Activated CD4-positive, CD25-positive, alpha-beta regulatory T cell treated with anti-CD3 and anti-CD28 coated beads, Interleukin-2, amount 50 U/mL, for 16 hours (primary cell): ENCODE data around the gene PJA1.

Source experiments
- DNase-seq: peaks from one replicate; pipeline ENCODE4 v3.0.0-alpha.2; 2020; ENCODE audit warnings: low read depth, low spot score

PJA1 gene, protein sequence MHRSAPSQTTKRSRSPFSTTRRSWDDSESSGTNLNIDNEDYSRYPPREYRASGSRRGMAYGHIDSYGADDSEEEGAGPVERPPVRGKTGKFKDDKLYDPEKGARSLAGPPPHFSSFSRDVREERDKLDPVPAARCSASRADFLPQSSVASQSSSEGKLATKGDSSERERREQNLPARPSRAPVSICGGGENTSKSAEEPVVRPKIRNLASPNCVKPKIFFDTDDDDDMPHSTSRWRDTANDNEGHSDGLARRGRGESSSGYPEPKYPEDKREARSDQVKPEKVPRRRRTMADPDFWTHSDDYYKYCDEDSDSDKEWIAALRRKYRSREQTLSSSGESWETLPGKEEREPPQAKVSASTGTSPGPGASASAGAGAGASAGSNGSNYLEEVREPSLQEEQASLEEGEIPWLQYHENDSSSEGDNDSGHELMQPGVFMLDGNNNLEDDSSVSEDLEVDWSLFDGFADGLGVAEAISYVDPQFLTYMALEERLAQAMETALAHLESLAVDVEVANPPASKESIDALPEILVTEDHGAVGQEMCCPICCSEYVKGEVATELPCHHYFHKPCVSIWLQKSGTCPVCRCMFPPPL

GRCh38 chrX:69165087-69165651, at the start of gene PJA1:
PJA1 (minus strand) TSS chrX:69165453; CDS start chrX:69163073, 2,380 bp downstream.
- DNase-seq = peak; percentile 34

DNA sequence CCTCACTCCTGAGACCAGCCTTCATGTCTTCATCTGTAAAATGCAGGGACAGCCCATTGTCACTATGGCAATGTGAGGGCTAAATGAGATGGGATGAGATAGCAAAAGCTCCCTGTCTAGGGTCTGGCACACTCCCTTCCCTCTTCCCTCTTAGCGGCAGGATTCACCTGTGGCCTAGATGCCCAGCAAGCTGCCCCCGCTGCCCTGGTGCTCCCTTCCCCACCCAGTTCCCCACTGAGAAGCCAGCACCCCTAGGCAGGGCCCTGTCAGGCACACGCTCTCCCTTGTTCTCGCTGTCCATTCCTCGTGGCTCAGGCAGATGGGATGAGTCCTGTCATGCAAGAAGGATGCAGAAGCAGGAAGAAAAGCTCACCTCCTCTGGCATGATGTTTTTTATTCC, 49.2 kb upstream of the PJA1 start:
- DNase-seq = no peak

- no peak for DNase-seq
Measured at GRCh38 chrX:69211701-69212100, 46.4 kb upstream of the PJA1 start.

DNA sequence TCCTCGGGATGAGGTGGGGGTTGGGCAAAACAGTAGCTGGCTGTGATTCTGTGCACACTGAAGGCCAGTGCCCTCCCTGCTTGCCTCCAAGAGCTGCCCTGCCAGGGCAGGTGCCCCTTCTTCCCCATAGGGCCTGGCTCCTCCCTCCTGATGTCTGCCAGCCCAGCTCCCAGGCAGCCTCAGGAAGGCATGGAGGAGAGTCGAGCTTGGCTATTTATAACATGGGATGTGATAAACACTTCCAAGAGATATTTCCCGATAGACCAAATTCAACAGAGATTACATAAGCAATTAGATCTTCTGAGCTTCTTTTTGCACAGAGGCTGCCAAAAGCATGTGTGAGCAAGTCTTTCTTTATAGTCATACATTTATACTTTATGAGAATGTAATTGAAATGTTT, 45.3 kb upstream of the PJA1 start:
- DNase-seq = no peak

- DNase-seq = no peak
Measured at GRCh38 chrX:69207216-69207615, 42.0 kb upstream of the PJA1 start.

- no peak for DNase-seq
Measured at GRCh38 chrX:69203638-69204037, 38.4 kb upstream of the PJA1 start.

DNA sequence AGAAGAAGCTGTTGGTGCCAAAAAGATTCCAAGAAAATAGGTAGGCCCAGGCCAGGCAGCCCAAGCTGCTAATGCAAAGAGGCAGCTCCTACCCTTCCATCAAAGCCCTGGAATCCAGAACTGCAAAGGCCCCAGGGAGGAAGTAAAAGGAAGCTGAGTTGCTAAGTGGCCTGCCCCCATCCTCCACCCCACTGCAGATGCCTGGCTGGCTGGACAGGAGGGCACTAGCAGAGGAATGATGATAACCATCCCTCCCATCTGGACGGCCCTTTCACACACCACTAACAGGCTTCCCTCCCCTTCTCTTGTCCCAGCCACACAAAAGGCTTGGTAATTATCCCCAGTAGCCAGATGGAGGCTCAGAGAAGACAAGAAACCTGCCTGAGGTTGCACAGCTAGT, 32.4 kb upstream of the PJA1 start:
- DNase-seq = no peak

DNA sequence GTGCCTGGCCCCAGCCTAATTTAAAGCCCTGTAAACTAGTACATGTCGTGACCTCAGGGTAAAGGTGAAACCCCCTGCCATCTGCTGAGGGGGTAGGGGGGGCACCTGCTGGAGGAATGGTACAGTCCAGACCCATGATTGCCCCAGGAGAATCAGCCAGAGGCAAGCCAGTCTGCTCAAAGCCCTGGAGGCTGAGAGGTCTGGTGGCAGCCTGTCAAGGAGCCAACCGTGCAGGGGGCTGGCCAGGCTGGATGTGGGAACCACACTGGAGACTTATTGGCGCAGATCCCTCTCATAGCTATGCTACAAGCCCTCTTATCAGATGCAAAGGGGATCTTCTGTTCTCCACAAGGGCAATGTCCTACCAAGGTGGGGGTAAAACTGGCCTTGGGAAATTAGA, 31.4 kb upstream of the PJA1 start:
- no peak for DNase-seq

- no peak for DNase-seq
Measured at GRCh38 chrX:69195810-69196209, 30.6 kb upstream of the PJA1 start.

GRCh38 chrX:69195192-69195591, 29.9 kb upstream of the PJA1 start:
- no peak for DNase-seq

DNA sequence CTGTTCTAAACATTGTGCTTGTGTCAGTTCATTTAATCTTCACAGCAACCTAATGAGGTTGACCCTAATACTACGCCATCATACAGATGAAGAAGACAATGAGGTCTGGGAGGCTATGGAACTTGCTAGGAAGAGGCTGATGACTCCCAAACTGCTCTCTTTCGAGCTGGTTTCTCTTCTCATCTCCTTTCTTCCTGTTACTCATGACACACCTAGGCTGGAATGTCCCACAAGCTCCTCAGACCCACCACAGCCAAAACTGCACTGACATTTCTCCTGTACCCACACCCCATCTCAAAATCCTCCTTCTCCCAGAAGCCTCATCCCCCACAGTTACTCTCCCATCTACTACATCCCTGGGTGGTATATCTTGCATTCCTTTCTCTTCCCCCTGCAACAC, 27.4 kb upstream of the PJA1 start:
- no peak for DNase-seq

GRCh38 chrX:69189576-69190371, 24.5 kb upstream of the PJA1 start:
- no peak for DNase-seq

DNA sequence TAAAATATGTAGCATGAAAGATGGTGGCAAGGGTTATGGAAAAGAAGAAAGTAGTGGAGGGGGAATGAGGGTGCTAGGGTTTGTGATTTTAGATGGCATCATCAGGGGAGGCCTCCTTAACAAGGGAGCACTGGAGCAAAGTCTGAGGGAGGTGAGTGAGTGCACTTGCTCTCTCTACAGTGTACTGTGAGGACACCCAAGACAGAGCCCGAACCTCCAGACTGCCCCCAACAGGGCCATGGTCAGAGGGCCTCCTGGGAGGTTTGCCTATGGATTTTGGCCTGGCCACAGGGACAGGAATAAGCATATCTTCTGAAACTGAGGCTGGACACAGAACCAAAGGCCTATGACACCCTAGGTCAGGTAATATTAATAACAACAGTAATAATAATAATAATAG, 21.4 kb upstream of the PJA1 start:
- no peak for DNase-seq

DNA sequence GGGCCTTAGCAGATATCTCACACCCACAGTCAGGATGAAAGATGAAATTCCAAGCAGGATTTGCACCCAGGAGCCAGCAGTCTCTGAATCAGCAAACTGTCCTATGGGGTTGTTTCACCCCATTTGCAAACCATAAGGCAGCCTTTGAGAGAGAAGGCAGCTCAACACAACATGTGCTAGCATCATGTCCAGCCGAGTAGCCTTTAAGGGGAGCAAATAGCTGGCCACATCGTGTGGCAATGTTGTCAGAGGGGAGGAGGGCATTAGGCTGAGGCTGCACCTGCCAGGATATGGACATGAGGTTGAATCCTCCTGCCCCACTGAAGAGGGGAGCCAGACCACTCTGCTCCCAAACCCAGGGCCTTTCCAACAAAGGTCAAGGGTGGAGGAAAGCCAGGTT, 20.6 kb upstream of the PJA1 start:
- no peak for DNase-seq

DNA sequence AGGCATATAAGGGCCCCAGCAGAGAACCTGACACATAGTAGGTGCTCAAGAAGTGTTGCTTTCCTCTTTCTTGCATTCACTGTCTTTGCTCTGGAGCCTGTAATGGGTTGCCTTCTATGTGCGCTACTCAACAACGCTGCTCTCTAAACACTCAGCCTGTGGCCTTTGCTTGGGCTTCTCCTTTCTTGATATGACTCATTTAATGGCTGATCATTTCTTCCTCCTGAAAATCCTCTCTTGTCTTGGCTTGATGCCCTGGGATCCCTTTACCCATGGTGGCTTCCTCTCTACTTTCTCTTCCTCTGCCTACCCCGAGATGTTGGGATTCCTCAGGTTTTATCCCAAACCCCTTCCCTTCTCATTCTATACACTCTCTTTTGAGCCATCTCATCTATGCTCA, 19.9 kb upstream of the PJA1 start:
- no peak for DNase-seq

DNA sequence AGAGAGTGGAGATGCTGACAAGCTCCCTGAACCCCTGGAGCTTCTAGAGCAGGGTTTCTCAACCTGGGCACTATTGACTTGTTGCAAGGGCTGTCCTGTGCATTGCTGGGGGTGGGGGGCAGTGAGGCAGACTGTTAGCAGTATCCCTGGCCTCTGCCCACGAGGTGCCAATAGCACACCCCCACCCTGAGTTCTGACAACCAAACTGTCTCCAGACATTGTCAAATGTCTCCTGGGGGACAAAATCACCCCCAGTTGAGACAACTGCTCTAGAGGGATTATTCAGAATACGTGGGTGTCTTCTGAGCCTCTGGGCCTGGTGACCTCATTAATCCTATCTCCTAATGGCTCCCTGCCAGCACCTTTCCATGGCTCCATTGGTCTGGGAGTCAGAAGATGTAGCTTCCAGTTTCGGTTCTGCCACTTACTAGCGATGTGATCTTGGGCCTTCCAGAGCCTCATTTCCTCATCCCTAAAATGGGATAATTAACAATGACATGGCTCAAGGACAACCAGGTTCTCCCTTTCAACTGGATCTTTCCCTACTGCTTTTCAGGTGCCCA, 17.6 kb upstream of the PJA1 start:
- DNase-seq = no peak

DNA sequence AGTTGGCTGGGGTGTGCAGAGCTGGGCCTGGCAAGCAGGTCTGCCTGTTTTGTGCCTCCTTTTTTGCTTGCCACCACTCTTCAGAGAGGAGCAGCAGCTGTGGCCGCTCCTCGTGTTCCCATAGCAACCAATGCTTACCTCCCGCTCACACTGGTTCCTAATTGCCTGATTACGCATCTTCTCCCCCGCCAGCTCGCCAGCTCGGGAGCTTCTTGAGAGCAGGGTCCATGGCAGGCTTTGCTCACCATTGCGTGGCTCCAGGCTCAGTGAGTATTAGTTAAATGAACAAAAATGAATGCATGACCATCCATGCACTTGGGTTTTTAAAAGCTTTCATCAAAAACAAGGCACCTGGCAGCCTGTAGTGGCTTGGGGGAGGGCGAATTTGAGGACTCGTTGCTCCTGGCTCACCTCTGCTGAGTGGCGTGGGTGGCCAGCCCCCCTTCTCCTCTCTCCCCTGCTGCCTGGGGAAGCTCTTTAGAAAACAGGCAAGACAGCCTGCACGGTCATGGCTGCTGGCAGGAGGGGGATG, 14.2 kb upstream of the PJA1 start:
- no peak for DNase-seq

DNA sequence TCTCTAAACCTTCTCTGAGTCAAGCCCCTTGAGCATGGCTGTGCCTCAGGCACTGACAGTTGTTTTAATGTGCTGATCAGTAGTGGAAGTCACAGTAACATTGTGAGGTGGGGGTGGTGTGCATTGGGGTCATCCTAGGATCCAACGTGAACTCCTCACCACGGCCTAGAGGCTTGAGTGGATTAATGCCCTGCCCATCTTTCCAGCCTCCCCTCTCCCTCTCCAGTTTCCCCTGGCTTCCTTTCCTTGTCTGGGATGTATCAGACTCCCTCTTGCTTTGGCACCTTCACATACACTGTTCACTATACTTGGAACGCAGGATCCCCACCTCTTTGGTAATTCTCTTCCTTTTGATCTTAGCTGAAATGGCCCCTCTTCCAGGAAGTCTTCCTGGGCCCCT, 13.3 kb upstream of the PJA1 start:
- DNase-seq = no peak

DNA sequence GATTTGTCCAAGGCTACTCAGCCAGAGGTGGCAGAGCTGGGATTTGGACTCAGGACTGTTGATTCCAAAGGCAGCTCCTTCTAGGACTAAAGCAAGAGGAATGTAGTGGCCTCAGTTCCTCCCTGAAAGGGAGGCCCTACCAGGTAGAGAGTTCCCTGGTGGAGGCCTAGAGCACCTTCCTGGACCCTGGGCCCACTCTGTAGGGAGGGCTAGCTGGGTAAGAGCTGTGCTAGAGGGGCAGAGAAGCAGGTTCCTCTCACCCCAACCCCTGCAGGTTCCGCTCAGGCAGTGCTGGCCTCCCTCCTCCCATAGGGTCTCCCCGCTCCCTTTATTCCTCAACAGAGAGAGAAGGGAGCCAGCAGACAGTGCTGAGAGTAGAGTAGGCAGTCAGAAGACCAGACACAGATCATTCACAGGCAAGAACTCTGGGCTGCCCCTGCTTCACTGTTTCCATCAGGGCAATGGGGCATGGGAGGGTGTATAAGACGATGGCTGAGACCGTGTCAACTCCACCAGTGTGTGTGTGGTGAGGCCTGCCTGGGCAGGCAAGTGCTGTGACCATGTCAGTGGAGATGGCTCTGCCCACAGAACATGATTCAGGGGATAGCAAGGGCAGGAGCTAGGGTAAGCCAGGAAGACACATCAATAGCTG, 12.4 kb upstream of the PJA1 start:
- no peak for DNase-seq

GRCh38 chrX:69176053-69176452, 10.8 kb upstream of the PJA1 start:
- no peak for DNase-seq

DNA sequence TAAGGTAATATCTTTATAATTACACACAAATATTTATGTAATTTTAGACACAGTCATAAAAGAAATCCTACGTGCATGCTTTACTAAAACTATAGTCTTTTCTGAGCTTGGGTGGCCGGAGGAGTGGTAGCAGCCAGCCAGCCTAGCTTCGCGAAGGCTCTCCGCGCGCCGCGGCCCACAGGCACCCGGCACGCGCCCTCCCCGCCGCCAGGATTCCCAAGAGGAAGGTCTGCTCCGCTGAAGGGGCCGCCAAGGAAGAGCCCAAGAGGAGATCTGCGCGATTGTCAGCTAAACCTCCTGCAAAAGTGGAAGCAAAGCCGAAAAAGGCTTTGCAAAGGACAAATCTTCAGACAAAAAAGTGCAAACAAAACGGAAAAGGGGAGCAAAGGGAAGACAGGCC, 8.7 kb upstream of the PJA1 start:
- no peak for DNase-seq
